Measurements from ENCODE around the gene ZBTB7A.

Gene ZBTB7A

DNA sequence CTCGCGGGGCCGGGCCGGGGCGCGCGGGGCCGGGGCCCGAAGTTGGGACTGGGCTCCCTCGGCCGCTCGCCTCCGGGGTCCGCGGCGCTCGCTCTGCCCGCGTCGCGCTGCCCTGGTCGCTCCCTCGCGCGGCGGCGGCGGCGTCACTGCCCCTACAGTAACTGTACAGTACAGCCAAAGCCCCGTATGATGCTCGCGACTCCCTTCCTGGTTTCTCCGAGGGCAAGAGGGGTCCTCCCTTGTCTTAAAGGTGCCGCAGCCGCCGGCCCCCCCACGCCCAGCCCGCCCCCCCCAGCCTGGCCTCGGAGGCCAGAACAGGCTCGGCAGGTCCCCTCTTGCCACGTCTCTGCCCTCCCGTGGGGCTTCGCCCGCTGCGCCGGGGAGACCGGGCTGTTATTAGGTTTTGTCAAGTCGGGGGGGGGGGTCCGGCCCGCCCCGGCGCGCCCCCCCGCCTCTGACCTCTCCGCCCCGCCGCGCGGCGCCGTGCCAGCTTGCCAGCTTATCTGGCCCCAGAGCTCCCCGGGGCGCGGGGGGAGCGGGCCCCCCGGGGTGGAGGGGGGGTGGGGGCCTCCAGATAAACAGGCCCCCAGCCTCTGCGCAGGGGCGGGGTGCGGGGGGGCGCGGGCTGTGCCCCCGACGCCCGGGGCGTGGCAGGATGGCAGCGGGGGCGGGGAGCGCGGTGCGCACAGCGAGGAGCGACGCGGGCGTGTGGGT lies at the start of gene ZBTB7A:
TSS of gene ZBTB7A (minus strand) at position 218 of the 714 bp plus-strand sequence. CDS start 11,667 bp downstream, outside the sequence.
- DNase-seq = peak; percentile 87

DNA sequence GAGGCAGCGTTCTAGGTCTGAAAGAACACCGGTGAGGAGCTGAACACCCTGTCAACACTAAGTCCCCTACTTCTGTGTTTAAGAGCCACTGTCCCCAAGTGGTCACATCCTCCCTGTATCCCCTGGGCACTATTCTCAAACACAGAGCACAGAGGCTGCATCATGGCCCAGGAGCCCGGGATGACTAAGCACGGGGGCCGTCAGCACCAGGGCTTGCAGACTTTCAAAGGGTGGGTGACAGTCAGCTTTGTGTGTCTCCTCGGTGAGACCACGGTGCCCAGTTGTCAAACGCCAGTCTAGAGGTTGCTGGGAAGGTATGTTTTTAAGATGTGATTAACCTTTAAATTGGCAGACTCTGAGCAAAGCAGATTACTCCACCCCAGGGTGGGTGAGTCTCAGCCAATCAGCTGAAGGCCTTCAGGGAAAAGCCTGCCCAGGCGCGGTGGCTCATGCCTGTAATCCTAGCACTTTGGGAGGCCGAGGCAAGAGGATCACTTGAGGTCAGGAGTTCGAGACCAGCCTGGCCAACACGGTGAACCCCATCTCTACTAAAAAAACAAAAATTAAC lies 49.2 kb upstream of the ZBTB7A start:
- DNase-seq = no peak

DNA sequence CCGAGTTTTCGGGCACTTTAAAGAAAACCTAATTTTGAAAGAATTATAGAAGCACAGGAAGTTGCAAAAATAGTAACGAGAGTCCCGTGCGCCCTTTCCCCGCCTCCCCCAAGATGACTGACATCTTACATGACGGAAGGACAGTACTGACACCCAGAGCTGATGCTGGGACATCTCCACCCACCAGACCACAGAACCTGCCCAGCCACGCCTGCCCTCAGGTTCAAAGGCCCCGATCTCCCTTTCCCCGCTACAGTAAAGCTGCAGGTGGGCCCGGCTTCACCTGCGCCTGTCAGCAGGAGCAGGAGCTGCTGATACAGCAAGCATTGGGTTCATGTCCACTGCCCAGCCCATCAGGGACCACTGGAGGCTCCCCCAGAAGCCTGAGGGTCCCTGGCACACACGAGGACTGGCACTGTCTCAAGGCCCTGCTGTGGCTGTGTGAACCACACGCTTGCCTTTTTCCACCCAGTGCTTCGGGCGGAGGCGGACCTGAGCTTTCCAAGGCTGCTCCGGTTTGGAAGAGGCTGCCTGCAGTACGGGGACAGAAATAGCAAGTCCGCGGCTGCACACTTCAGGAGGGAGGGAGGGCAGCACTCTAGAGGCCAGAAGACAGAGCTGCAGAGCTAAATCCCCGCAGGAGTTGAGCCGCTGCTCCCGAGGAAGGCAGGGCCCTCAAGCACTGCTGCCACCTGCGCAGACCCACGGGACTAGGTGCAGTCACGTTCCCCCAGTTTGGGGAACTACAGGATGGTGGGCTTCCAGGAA lies 48.5 kb upstream of the ZBTB7A start:
- peak; percentile 74 for DNase-seq

DNA sequence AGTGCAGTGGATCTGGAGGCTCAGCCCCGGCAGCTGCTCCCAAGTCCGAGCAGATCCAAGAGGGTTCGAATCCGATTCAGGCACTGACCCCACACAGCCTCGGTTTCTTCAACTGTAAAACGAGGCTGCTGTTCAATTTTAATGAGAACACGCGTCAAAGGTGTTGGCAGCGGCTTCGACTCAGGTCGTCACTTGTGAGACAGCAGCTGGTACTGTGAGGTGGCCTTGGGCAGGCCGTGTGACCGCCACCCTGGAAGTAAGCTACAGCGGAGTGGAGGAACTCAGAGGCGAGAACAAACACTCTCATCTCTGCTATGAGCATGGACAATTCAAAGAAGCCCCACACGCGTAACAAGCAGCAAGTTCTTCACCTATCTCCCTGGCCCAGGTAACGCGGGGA lies 47.5 kb upstream of the ZBTB7A start:
- DNase-seq = no peak

DNA sequence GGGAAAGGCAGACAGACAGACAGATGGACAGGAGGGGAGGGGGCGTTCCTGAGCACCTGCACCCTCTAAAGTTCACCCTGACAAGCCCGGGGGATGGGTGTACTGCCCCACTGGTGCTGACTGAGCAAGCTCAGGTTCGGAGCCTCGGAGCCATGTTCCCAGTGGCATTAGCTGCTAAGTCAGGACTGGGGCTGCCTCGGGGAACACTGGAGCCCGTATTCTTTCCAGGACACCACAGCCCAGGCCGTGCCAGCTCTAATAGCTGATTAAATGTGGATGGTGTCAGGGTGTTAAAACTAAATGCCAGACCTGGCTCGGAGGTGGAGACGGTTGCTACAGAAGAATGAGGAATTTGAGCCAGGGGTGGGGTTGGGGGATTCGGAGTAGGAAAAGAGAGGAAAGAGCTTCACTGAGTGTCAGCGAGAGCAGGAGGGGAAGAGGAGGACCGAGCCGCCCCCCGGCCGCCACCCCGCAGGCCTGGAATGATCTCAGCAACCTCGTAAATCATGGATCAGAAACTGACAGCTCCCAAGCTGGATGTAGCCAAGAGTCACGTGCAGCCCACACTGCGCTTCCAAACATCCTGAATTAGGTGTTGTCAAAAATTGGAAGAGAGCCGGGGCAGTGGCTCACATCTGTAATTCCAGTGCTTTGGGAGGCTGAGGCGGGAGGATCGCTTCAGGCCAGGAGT lies 46.8 kb upstream of the ZBTB7A start:
- DNase-seq = no peak

DNA sequence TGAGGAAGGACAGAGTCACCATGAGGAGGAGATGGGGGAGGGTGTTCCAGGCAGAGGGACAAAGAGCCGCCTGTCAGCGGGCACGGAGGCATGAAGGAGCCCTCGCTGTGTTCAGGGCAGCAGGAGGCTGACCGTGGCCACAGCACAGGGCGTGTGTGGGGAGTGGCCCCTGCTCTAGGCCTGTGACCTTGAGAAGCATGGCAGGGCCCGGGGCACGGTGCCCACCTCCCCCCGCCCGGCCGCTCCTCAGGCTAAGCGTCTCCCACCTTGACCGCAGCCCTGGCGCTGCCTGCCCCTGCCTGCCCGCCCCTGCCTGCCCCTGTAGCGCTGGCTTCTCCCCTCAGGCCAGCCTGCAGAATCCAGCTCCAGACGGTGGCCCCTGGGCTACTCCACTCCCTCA lies 45.7 kb upstream of the ZBTB7A start:
- no peak for DNase-seq

DNA sequence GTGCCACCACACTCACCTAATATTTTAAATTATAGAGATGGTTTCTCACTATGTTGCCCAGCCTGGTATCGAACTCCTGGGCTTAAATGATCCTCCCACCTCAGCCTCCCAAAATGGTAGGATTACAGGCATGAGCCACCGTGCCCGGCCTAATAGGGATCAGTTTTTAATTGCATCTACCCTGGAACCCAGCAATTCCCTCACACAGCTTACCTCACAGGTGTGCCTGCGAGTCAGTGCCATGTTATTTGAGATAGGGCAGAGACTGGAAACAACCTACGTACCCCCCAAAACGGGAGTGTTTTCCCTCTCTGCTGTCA lies 42.9 kb upstream of the ZBTB7A start:
- no peak for DNase-seq

DNA sequence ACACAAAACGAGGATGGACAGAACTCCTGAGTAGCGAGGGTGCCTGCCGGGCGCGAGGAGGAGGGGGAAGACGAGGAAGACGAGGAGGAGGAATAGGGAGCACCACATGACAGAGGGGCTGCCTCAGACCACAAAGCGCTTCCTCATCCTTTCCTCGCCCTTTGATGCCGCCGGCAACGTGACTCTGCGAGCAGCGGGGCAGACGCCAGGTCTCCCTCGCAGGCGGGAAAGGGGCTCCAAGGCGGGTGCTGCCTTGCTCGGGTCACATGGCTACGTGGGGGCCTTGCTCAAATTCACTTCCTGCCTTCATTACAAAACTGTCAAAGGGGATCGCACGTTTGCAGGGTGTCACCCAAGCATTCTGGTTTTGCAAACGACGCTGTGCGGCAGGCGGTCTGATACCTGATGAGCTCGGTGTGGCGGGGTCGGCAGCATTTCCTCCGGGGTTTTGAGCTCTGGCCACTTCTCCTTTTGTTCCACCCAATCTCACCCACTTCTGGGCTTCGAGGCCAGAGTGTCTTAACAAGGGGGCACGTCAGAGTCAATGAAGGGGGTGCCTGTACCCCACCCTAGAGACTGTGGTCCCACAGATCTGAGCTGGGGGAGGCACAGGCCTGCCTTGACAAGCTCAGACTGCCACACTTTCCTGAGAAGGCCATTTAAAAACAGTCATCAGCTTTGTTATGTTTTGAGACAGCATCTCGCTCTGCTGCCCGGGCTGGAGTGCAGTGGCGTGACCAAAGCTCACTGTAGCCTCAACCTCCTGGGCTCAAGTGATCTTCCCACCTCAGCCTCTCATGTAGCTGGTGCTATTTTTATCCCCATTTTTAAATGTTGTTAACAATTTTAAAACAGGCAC lies 42.3 kb upstream of the ZBTB7A start:
- DNase-seq = peak; percentile 79

DNA sequence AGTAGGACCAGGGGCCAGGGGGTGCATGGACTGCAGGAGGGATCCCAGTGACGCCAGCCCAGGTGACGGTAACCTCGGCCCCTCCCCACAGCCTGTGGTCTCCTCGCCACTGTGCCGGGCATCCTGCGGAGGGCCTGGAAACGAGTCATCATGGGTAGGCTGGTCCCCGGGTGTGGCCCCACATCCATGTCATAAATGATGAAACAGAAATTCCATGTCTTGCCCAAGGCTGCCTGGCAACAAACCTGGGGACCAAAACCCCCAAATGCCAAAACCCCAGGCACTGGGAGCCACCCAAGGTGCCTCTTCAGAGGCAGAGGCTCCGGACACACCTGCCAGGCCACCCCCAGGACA lies 36.4 kb upstream of the ZBTB7A start:
- no peak for DNase-seq

DNA sequence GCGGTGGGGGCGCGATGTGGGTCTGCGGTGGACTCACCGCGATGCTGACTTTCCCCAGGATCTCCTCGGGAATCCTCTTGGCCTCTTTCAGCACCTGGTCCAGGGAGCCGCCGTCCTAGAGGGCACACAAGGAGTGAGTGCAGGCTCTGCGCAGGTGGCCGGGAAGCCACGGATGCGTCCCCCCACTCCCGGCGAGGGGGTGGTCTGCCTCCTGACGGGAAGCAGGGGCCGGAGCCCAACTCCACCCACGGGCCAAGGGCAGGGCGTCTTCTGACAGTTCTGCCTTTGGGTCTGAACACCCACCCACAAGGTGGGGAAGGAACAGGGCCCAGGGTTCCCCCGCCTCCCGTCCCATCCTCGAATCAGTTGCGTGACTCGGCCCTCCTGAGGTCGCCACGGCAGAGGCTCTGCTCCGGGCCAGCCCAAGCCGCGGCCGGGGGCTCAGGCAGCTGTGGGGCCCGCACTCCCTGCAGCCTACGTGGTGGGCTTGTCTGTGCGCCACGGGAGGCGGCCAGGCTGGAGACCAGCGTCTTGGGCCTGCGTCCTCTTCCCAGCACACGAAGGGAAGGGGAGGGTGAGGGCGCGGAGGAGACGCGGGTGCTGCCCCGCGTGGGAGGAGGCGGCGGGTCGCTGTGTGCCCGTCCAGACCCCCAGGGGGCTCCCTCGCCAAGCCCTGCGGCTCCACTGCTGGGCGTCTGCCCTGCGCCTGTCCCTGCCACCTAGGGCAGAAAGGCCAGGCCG lies 35.8 kb upstream of the ZBTB7A start:
- DNase-seq = no peak

DNA sequence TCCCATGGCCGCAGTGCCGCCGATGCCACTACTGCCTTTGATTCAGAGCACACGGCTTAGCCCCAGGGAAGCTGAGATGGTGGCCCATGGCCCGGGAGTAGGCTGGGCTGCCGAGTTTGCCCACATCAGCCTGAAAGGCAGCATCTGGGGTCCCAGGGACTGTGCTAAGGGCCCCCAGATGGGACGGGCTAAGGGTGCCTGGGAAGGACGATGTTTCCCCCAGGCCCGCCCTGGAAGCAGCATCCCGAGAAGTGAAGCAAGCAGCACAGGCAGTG lies 34.7 kb upstream of the ZBTB7A start:
- DNase-seq = no peak

DNA sequence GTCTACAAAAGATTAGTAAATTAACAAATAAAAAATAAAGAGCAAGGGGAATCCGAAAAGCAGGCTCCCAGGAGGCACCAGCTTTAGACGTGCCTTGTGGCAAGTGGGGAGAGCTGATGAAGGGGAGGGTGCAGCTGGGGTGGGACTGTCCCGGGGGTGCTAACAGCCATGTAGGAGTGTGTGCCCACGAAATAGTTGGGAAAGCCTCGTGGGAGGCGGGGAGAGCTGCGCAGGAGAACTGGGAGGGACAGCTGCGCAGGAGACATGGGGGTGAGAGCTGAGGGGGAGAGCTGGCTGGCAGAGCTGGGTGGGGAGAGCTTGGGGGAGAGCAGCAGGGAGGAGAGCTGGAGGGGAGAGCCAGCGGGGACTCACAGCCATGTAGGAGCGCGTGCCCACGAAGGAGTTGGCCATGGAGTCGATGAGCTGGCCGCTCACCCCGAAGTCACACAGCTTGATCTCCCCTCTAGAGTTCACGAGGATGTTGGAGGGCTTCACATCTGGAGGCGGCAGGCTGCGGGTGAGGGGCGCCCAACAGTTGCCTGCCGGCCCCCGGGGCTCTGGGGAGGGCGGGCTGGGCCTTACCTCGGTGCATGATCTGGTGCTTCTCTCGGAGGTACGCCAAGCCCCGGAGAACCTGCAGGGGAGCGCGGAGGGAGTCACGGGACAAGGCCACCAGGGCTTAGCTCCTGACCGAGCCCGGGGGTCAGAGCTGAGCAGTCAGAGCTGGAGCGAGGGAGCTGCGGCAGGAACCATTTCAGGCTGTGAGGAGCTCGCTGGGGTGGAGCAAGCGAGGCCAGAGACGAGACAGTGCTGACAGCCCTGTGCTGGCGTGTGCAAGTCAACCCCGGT lies 34.2 kb upstream of the ZBTB7A start:
- no peak for DNase-seq

DNA sequence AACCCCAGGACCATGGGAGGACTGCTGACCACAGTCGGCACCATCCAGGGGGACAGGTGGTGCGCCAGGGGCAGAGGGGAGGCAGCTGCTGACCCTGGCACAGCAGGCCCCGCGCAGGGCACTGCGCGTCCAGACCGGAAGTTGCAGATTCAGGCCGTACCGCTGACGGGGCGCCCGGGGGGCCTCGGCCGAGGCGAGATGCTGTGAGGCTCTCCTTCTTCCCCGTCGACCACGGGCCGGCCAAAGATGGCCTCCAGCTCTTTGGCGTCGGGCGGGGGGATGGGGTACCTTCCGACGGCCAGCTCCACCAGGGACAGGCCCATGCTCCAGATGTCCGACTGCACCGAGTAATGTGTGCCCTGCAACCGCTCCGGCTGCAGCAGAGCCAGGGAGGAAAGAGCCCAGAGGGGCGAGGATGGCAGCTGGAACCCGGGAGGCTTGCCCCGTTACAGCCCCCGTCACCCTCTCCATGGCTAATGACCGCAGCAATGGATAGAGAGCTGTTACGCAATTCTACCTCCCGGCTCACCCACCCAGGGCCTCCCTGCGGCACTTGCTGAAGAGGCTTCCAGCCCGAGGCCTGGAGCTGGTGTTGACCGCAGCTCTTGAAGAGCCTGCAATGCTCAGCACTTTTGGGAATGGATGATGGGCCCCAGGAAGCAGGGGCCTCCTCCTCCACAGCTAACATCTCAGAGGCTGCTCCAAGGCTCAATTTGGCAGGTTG lies 32.5 kb upstream of the ZBTB7A start:
- DNase-seq = no peak

DNA sequence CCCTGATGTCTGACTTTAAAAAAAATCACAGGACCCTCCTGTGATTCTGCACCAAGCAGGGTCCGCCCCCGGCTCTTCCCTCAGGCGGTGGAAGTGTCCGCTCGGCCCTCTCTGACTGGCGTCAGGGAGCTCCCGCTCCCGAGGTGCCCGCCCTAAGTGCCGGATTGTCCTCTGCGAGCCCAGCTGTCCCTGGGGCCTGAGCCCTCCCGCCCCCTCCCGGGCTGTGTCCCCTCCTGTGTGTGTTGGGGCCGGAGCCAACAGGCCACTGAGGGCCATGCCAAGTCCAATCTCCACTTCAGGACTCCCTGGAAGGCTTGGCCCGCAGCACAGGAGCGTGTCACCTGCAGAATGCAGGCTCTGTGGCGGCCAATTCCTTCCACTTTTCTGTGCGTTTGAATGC lies 31.8 kb upstream of the ZBTB7A start:
- no peak for DNase-seq

DNA sequence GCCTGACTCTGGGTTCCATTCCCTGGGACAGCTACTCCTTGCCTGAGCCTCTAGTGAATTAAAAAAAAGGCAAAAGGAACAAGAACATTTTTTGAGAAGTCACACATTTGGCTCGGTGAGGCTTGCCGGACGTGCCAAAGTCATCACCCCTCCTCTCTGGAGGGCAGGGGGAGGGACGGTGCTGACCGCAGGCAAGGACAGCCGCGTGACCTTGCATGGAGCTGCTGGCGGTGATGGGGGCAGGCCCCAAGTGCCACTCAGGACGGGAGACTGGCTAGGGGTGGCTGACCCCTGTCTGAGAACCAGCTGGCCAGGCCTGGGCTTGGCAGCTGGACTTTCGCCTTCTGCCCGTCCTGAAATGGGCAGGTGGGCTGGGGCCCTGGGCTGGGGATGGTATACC lies 30.8 kb upstream of the ZBTB7A start:
- no peak for DNase-seq

DNA sequence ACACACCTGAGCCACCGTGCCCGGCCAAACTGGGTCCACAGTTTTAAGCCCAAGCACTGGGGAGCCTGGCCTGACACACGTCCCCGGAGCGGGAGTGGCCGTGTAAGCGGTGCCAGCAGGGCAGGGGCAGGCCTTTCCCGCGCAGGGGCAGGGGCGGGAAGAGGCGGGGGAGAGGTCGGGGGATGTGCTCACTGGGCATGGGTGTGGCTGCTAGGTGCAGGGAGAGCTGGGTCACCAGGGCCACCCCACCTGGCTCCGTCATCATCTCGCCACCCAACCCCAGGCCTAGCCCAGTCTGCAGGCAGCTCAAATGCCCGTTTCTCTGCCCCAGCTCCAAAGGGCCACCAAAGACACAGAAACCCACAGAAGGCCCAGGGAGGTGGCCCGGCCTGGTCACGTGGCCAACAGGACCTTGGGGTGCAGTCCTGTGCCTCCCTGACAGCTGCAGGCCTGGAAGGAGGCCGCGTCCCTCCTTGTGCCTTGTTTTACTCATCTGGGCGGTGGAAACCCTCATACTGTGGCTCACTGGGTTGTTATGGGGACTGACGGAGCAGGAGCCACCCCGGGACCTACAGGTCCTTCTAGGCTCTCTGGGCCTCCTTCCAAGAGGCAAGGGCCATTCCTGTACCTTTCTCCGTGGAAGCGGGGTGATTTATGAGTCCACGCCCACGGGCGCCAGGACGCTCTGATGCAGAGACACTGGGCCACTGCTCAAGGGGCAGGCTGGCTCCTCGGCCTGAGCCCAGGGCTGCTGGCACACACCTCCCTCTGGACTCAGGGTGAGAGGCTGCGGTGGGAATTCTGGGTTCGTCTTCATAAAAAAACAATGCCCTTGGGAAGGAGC lies 29.6 kb upstream of the ZBTB7A start:
- no peak for DNase-seq

DNA sequence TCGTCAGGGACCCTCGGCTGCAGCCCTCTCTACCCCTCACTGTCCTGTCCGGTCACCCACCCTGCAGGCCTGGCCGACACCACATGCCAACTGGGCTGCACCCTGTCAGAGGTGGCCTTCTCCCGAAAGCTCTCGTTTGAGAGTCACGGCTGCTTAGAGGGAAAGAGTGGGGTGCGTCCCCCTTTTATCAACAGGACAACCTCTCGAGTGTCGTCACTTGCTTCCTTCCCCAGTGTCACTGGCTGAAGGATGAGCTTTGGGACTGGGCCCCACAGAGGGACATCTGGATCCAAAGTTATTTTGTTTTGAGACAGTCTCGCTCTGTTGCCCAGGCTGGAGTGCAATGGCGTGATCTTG lies 28.8 kb upstream of the ZBTB7A start:
- no peak for DNase-seq

DNA sequence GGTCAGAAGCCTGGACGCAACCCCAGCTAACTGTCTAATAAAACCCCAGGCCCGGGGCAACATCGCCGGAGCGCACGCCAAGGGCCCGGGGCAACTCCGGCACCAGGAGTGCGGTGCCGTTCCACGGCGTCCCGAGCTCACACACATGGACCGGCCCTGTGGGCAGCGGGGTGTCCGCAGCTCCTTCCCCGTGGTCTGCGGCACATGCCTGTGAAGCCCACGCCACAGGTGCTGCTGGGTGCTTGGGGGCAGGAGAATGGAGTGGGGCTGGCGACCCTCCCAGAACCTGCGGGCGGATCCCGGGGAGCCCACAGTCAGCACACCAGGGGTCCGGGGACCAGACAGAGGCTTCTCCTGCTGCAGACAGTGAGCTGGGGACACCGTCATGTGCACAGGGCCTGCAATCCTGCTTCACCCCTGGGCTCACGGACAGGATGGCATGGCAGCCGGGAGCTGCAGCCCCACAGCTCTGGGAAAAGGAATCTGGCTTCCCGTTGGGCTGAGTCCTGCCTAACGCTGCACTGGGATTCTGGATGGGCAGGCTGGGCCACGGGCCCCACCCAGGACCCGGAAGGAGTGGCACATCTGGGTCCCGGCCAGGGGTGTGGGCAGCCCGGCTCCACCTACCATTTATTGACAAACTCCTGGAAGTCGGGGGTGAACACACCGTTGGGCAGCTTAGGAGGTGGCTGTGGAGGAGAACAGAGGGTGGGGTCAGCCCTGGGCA lies 28.2 kb upstream of the ZBTB7A start:
- no peak for DNase-seq

DNA sequence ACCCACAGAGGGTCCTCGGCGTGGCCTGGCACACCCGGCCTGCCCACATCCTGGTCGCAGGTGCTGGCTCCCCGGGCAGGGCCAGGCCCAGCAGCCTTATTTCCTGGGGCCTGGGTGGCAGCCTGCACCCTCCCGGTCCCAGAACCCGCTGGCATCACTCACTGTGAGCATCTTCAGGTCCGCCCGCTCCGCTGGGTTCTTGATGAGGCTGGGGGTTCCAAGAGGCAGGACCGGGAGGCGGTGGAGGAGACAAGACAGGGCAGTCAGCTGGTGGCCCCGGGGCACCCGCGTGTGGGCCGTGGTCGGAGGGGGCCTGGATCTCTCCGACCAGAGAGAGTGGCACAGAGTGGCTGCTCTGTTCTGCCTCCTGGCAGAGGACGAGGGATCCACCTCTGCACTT lies 27.6 kb upstream of the ZBTB7A start:
- DNase-seq = no peak

All from CD4-positive, alpha-beta T cell treated with Interleukin-4 for 4 hours (primary cell).